WTC11 (cell line): ENCODE data around the gene DNAJB5.

Source experiments
- FOXJ3 ChIP-seq: sonication (generic); formaldehyde crosslinking; IDR thresholded peaks from 2 replicates; pipeline ENCODE4 v1.9.0; 2021; ENCODE audit warnings: missing genetic modification reagents, mild to moderate bottlenecking, borderline replicate concordance
- TEAD4 ChIP-seq: sonication (generic); formaldehyde crosslinking; IDR thresholded peaks from 2 replicates; pipeline ENCODE4 v1.8.0; 2022; ENCODE audit warnings: mild to moderate bottlenecking, missing genetic modification reagents
- TF ChIP-seq, protein P1 (sequence below): fragments of 200-600 bp; IDR thresholded peaks from 2 replicates; pipeline ENCODE4 v1.8.0; 2022; ENCODE audit warnings: antibody characterized with exemption
- TF ChIP-seq, protein P2 (sequence below): sonication (generic); formaldehyde crosslinking; IDR thresholded peaks from 2 replicates; pipeline ENCODE4 v1.8.0; 2022; ENCODE audit warnings: mild to moderate bottlenecking, missing genetic modification reagents
- TF ChIP-seq, protein P3 (sequence below): sonication (generic); formaldehyde crosslinking; IDR thresholded peaks from 2 replicates; pipeline ENCODE4 v1.8.1; 2023; ENCODE audit warnings: mild to moderate bottlenecking, moderate library complexity, missing genetic modification reagents
- TF ChIP-seq, protein P4 (sequence below): sonication (generic); formaldehyde crosslinking; IDR thresholded peaks from 2 replicates; pipeline ENCODE4 v1.8.1; 2022; ENCODE audit warnings: low read depth, missing genetic modification reagents, borderline replicate concordance

DNA sequence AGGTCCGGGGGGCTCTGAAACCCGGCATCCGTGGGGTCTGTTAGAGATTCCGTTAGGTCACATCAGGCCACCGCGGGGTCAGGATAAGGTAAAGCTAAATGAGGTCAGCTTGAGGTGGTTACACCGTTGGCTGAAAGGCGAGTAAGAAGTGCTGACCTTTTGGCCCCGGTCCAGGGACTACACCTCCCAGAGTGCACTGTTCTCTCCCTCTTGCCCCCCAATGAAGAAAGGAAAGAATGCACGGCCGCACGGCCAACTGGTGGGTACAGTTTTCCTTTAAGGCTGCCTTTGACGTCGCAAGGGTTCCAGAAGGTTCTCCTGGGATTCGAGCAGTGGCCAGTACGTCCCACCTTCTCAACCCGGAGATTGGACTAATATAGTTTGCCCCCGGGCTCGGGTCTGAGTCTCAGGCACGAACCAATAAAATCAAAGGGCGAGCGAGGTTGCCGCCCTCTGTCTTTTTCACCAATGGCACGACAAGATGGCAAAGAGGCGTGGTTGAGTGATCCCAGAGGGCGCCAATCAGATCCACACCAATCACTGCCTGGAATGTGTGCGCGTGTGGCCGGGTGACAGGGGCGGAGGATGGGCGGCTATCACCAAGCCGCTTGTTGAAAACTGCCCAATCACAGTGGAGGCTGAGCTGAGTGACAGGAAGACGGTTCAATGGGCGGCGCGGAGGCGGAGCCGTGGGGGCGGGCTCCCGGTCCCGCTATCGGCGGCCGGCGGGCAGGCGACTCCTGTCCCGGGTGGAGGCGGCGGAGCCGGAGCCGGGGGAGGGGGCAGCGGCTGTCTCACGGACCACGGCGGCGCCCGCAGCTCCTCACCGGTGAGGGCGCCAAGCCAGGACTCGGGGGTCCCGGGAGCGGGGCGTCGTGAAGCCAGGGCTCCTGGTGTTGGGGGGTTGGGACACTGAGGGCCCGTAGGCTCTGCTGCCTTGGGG, at the start of gene DNAJB5:
- TF ChIP-seq, protein P1, sequence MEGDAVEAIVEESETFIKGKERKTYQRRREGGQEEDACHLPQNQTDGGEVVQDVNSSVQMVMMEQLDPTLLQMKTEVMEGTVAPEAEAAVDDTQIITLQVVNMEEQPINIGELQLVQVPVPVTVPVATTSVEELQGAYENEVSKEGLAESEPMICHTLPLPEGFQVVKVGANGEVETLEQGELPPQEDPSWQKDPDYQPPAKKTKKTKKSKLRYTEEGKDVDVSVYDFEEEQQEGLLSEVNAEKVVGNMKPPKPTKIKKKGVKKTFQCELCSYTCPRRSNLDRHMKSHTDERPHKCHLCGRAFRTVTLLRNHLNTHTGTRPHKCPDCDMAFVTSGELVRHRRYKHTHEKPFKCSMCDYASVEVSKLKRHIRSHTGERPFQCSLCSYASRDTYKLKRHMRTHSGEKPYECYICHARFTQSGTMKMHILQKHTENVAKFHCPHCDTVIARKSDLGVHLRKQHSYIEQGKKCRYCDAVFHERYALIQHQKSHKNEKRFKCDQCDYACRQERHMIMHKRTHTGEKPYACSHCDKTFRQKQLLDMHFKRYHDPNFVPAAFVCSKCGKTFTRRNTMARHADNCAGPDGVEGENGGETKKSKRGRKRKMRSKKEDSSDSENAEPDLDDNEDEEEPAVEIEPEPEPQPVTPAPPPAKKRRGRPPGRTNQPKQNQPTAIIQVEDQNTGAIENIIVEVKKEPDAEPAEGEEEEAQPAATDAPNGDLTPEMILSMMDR = no peak
- TF ChIP-seq, protein P2, sequence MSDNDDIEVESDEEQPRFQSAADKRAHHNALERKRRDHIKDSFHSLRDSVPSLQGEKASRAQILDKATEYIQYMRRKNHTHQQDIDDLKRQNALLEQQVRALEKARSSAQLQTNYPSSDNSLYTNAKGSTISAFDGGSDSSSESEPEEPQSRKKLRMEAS = peak; percentile 61; the same call in 1 of the 2 replicates
- TF ChIP-seq, protein P3, sequence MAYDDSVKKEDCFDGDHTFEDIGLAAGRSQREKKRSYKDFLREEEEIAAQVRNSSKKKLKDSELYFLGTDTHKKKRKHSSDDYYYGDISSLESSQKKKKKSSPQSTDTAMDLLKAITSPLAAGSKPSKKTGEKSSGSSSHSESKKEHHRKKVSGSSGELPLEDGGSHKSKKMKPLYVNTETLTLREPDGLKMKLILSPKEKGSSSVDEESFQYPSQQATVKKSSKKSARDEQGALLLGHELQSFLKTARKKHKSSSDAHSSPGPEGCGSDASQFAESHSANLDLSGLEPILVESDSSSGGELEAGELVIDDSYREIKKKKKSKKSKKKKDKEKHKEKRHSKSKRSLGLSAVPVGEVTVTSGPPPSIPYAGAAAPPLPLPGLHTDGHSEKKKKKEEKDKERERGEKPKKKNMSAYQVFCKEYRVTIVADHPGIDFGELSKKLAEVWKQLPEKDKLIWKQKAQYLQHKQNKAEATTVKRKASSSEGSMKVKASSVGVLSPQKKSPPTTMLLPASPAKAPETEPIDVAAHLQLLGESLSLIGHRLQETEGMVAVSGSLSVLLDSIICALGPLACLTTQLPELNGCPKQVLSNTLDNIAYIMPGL (CRISPR knock-in tag) = no peak
- TF ChIP-seq FOXJ3 (no peak), TEAD4 (CRISPR knock-in tag) (peak; percentile 93)
- TF ChIP-seq, protein P4, sequence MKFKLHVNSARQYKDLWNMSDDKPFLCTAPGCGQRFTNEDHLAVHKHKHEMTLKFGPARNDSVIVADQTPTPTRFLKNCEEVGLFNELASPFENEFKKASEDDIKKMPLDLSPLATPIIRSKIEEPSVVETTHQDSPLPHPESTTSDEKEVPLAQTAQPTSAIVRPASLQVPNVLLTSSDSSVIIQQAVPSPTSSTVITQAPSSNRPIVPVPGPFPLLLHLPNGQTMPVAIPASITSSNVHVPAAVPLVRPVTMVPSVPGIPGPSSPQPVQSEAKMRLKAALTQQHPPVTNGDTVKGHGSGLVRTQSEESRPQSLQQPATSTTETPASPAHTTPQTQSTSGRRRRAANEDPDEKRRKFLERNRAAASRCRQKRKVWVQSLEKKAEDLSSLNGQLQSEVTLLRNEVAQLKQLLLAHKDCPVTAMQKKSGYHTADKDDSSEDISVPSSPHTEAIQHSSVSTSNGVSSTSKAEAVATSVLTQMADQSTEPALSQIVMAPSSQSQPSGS = no peak
